SKM-1 (cell line): ENCODE measurements around the gene RHBDD3.

ENCODE experiments used
- DNase-seq: peaks from one replicate; lab custom pipeline; 2025; ENCODE audit not compliant: unreplicated experiment; lab: John Stamatoyannopoulos, UW

Gene RHBDD3

DNA sequence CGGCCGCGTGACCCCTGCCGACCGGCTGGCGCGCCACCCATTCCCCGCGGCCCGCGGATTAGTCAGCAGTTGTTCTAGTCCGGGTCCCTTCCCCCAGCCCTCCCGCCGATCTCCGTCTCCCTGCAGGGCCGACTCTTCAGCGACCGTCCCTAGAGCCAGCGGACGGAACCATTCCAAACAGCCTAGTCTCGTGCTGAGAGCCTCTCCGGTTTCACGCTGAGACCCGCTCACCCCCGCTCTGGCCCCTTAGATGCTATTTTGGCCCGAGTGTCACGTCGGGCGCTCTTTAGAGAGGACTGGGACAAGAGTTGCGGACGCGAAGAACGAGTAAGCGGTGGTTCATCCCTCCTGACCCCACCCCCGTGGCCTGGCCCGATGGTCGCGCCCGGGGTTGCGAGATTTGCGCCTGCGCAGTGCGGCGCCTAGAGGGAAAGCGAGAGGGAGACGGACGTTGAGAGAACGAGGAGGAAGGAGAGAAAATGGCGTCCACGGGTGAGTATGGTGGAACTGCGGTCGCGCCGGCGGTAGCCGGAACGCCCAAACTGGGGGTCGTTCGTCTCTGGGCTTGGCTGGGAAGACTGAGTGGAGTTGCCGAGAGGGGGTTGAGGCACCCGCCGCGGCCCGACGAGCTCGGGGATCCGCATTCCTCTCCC, at the start of gene RHBDD3, which contains the start of gene EWSR1:
Gene RHBDD3, minus strand, starts transcription at position 124 of the 653 bp plus-strand sequence. CDS start 2,355 bp downstream, outside the sequence.
Gene EWSR1, plus strand, starts transcription at position 411 of the 653 bp plus-strand sequence. Its CDS starts 69 bp downstream, at position 480.
- DNase-seq = peak; percentile 95

DNA sequence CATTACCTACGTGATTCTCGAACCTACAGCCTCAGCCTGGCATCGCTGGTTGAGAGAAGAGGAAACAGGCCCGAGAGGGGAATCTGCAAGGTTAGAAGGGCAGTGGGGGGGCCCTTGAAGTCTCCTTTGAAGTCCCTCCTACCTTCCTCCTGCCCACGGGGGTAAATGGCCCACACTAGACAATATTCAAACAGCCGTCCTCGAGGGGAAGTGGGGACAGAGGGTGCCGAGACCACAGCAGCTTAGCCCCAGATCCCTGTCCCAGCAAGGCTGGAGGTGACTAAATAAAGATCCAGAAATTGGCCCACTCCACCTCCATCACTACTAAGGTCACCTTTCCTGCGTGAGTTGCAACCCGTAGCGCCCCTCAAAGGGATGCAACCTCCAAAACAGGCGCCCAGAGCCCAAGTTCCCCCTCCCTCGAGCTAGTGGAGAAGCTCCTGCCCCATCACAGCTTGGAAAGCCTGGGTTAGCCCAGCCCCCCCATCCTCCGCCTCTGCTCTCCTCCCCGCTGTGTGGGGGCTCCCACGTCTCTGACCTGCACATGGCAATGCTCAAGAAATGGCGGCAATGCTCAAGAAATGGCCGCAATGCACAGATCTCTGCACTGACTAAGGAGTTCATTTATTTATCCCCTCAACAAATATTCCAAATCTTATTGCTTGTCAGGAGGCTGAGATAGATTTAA, 48.5 kb upstream of the RHBDD3 start:
- DNase-seq = no peak

DNA sequence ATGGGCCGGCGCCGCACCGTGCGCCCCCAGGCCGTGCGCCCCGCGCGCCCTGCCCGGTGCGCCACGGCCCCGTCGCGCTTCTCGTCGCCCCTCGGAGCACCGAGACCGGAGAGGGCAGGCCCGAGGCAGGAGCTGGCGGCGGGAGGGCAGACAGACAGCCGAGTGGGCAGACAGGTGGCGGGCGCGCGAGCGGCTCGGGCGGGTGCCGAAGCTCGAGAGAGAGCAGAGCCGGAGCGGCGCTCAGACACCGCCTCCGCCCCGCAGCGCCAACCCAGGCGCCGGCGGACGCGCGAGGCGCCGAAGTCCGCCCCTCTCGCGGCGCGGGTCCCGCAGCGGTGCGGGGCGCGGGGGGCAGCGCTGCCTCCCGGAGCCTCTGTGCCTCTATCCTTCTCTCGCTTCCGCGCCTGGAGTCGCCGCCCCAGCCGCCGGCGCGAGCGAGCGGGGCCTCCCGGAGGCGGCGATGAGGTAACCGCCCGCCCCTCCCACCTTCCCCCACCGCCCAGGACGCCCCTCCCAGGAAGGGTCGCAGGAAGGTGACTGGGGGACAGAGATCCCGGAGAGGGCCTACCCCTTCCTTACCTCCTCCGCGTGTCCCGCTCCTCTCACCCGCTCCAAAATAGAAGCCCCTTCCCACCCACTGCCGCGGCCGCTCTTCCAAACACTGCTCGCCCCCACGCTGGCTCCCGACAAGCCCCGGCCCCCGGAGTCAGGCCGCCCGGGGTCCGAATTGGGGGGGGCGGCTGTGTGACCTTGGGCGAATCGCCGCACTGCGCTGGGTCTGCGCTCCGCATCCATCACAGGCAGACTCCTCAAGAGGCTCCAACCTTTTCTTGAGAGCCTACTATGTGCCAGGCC, 47.7 kb upstream of the RHBDD3 start, which contains the start of gene RASL10A:
Gene RASL10A, minus strand, starts transcription at position 412 of the 855 bp plus-strand sequence. CDS start 451 bp downstream, outside the sequence.
- DNase-seq = no peak

DNA sequence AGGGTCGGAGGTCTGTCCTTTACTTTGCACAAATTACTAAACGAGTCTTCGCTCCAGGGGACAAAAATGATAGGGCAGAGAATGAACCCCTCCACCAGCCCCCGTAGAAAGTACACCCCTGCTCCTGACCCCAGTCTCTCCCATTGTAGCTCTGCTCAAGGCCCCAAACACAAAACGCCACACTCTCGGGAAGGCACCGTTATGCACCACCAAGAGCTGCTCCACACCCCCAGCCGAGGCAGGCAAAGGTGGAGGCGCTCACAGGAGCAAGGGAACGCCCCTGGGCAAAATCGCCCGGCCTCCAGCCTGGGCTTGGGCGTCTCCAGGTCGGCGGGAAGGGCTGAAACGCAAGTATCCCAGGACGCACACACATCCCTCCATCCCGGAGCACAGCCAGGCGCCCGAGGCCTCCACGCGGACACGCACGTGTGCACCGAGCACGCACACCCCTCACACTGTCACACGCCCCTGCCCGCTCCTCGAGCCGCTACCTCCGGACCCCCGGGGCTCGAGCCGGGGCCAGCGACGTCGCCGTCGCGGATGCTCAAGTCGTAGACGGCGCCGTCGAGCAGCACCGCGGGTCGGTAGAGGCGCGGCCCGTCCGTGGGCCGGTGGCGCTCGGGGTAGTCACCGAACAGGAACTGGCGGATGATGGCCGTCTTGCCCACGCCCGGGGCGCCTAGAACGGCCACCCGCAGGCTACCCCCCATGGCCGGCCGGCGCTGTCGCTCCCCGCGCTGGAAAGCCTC, 46.9 kb upstream of the RHBDD3 start:
- no peak for DNase-seq

DNA sequence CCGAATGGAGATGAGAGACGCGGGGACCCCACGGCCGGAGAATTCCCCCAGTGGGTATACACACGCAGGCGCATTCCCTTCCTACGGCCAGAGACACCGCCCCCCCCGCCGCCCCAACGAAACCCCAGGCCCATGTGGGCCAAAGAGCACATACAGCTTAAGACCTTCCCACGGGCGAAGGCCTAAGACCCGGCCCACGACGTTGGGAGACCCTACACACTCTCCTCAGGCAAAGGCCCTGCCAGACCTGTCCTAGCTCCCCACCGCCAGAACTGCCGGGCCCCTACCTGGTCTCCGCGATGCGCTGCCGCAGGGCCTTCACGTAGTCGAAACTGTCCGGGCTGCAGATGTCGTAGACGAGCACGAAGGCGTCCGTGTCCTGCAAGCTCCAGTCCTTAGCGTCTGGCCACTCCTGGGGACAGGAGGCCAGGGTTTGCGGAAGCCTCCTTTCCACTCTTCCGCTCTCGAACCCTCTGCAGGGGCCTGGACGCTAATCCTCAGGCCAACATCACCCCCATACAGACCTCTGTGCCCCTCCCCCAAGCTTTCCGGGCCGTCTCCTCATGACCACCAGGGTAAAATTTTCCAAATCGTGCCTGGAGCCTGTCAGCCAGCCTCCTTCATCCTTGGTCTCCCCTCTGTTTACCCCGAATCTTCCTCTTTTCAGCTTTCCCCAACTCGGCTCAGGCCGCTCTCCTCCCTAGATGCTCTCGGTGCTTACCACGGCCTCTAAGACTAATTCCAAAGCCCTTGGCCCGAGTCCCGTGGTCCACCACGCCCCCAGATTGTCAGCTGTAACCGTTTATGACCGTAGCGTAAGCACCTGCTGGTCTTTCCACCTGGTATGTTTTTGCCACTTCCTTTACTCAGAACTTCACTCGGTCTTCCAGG, 46.0 kb upstream of the RHBDD3 start:
- no peak for DNase-seq

DNA sequence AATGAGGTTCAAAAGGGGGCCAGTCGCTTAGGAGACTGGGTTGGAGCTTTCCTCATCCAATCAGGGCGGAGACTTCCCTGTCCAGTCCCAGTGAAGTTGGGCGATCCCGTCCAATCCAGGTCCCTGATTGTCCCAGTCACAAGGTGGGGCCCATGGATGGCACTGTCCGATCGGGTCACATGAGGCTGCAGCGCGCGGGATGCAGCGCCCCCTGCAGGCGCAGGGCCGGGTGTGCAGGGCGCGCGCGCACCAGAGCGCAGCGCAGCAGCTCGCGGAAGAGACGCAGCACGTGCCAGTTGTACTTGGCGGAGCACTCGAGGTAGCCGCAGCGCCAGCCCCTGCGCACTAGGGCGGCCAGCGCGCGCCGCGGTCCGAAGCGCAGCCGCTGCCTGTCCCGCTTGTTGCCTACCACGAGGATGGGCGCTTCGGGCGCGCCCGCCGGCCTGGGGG, 45.4 kb upstream of the RHBDD3 start:
- DNase-seq = no peak

DNA sequence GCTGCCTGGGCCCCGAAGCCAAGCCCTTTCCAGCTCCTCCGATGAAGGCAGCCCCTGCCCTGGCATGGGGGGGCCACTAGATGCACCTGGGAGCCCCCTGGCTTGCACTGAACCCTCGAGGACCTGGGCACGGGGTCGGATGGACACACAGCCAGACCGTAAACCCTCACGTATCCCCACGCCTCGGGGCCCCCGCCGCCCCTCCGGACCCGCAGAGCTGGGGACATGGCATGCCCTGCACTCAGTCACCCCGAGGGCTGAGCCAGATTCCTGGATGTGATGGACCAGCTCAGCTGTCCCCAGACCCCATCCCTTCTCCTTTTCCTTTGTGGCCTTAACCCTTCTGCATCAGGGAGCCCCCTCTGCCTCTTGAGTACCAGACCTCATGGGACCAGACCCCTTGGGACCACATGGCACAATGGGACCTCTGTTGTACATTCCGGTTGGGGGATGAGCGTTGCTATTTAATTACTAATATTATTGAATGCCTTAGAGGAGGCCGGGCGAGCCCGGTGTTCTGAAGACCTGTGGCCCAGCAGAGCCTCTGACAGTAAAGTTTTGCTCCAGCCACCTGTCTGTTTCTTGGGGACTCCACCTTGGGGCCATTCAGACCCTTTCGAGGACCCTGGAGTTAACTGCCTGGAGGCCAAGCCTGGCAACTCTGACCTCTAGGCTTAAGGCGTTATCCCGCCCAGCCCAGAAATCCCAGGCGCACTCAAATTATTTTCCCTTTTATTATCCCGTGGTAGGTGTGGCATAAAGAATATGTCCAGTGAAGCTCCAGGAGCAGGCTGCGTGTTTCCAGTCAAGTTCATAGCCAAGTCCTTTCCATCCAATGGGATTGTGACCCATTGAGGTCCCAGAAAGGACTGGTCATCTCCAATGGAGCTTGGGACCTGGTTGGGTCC, 44.7 kb upstream of the RHBDD3 start:
- DNase-seq = no peak

DNA sequence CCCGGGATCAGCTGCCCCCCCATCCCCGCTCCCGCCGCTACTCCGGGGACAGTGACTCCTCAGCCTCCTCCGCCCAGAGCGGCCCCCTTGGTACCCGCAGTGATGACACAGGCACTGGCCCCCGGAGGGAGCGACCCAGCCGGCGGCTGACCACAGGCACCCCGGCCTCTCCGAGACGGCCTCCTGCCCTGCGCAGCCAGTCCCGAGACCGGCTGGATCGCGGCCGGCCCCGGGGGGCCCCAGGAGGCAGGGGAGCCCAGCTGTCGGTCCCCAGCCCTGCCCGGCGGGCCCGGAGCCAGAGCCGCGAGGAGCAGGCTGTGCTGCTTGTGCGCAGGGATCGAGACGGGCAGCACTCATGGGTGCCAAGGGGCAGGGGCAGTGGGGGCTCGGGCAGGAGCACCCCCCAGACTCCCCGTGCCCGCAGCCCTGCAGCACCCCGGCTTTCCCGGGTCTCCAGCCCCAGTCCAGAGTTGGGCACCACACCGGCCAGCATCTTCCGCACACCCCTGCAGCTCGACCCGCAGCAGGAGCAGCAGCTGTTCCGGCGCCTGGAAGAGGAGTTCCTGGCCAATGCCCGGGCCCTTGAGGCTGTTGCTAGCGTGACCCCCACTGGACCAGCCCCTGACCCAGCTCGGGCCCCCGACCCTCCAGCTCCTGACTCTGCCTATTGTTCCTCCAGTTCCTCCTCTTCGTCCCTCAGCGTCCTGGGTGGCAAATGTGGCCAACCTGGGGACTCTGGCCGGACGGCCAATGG, 43.9 kb upstream of the RHBDD3 start:
- no peak for DNase-seq

DNA sequence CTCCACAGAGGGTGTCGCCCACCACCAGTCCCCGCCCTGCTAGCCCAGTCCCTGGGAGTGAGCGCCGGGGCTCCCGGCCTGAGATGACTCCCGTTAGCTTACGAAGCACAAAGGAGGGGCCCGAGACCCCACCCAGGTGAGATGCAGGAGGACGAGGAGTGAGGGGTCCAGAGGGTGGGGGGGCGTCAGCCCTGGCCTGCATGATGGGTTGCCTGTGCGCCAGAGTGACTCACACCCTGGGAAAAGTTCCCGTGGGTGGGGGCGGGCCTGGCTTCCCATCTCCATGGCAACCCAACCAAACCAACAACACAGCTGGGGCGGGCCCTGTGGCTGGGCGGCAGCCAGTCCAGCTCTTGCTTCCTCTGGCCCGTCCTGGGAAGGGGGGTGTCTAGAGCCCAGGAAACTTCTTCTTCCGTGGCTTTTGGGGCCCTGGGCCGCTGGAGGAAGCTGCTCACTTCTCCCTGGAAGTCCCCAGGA, 43.1 kb upstream of the RHBDD3 start:
- peak; percentile 59 for DNase-seq

DNA sequence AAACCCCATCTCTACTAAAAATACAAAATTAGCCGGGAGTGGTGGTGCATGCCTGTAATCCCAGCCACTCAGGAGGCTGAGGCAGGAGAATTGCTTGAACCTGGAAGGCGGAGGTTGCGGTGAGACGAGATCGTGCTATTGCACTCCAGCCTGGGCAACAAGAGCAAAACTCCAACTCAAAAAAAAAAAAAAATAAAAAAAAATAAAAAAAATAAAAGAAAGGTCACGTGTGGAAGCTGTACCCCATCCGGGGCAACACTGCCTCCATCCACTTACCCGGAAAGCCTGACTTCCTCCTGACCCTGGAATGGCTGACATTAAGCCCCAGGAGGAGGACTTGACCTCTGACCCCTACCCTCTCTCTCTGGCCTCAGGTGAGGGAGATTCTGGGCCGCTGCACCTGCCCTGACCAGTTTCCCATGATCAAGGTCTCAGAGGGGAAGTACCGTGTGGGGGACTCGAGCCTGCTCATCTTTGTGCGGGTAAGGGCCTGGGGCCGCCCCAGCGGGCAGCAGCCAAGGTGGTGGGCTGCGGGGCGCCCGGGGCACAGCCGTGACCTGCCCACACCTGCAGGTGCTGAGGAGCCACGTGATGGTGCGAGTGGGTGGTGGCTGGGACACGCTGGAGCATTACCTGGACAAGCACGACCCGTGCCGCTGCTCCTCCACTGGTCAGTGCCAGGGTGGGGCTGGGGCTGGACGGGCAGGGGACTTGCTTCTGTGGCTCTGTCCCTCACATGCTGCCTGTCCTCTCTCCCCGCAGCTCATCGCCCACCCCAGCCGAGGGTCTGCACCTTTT, 42.5 kb upstream of the RHBDD3 start:
- no peak for DNase-seq

DNA sequence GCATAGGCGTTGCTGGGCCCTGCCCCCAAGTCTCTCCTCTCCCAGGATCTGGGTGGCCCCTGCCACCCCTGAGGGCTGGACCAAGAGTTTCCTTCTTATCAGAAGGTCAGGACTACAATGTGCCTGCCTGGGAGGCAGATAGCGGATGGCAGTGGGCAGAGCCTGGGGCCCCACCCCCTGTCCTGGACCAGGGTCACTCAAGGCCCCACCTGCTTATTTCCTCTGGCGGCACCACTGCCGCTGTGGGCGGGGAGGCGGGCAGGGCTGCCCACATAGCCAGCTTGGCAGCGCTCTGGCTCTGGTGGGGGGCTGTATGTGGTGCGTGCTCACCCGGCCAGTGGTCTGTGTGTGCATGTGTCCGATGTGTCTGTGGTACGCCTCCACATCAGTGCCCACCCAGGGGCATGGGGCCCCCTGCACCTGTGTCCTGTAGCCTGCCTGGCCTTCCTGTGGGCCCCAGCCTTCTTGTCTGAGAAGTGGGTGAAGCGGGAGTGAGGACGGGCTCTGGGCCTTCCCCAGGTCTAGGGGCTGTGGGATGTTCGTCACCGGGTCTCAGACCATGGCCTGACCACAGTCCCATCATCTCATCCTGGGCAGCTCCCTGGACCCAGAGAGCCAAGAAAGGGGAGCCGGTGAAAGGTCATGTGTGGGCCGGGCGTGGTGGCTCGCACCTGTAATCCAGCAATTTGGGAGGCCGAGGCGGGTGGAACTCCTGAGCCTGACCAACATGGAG, 41.7 kb upstream of the RHBDD3 start:
- no peak for DNase-seq

DNA sequence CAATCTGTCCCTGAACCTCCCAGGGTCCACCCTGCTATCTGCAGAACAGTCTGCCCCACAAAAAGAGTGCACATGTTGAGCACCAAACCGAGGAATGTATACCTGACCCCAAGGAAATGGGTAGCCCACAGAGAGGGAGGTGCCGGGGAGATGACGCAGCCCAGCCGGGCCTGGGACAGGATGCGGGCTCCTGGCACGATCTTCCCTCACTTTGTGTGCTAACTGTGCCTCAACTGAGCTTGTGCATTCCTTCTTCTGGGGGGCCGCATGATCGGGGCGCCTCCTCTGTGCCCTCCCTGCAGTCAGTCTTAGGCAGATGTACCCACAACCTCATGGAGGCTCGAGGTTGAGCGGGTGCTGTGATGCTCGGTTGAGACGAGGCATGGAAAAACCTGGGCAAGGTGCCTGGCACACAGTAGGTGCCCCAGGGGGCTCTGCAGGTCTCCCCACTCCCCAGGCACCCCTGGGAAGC, 41.0 kb upstream of the RHBDD3 start:
- no peak for DNase-seq

DNA sequence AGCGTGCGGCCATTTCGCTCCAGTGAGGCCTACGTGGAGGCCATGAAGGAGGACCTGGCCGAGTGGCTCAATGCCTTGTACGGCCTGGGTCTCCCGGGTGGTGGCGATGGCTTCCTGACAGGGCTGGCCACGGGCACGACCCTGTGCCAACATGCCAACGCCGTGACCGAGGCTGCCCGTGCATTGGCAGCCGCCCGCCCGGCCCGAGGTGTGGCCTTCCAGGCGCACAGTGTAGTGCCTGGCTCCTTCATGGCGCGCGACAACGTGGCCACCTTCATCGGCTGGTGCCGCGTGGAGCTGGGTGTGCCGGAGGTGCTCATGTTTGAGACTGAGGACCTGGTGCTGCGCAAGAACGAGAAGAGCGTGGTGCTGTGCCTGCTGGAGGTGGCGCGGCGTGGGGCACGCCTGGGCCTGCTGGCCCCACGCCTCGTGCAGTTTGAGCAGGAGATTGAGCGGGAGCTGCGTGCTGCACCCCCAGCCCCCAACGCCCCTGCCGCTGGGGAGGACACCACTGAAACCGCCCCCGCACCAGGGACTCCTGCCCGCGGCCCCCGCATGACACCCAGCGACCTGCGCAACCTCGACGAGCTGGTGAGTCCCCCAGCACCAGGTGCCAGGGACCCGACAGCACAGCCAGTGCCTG, 40.5 kb upstream of the RHBDD3 start:
- DNase-seq = no peak

DNA sequence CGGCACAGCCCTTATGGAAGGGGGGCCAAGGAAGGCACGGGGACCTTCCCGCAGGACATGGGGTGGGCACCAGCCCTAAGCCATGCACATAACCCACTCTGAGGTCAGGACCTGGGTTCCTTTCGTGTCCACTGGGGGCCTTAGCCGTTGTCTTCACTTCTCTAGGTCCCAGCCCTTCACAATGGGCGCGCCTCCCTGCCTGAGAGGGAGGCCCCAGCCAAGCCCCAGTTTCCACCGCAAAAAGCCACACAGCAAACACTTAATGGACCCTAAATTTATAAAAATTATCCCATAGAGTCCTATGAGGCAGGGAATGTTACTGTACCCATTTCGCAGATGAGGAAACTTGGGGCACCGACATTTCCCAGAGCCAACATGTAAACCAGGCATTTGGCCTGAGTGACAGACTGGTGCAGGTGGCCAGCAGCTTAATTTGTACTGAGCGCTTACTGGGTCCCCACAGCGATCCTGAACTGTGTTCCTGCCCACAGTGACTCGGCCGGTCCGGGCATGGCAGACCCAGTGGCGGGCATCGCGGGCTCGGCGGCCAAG, 39.9 kb upstream of the RHBDD3 start:
- no peak for DNase-seq

DNA sequence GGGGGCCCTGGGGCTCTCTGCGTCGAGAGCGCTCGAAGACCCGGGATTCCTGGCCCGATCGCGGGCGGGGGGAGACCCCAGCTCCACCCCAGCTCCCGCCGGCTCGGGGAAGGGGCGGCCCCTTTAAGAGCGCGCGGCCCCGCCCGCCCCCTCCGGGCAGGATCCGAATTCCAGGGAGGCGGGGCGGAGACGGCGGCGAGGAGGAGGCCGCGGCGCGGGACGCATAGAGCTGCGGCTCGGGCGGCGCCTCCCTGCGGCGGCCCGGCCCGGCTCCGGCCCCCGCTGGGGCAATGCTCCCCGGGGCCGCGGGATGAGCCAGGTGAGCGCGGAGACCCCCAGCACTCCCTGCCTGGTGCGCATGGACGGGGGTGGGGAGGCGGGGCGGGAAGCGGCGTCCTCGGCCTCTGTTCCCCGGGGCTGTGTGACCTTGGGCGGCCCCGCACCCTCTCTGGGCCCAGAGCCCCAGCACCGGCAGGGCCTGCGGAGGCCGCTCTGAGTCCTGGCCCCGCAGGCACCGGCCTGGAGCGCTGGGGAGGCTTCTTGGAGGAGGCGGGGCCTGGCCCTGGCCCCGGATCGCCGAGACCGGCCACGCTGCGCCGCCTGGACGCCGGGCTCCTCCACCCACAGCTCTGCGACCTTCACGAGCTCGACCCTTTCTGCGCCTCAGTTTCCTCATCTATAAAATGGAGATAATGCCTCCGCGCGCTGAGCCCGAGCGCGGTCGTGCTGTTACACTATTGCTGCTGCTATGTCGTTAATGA, 39.2 kb upstream of the RHBDD3 start:
- peak; percentile 23 for DNase-seq
